K562 (cell line): ENCODE results near the gene SOX18. TPM values are rescaled to one million over a fixed set of nuclear protein-coding genes. Genes with fewer than 3 reads are reported as not detected.

Source experiments
- EWSR1 ChIP-seq: fragments of 450-650 bp; IDR thresholded peaks from 2 replicates; pipeline ENCODE4 v1.6.1; 2018; ENCODE audit warnings: borderline replicate concordance, mild to moderate bottlenecking, low read depth, moderate library complexity; ENCODE audit not compliant: partially characterized antibody
- GTF2E2 ChIP-seq: fragments of 200-800 bp; sonication (Bioruptor generic); IDR thresholded peaks from 2 replicates; pipeline ENCODE4 v1.6.1; 2016; ENCODE audit warnings: missing genetic modification characterization, missing compliant biosample characterization
- KLF6 ChIP-seq: fragments of 250-450 bp; sonication (Bioruptor Pico); IDR thresholded peaks from 2 replicates; pipeline ENCODE4 v1.4.0; 2020; ENCODE audit warnings: mild to moderate bottlenecking, moderate library complexity, borderline replicate concordance
- MBD2 ChIP-seq: sonication (generic); IDR thresholded peaks from 2 replicates; pipeline ENCODE4 v1.6.1; 2016; ENCODE audit warnings: low read depth, borderline replicate concordance
- MTA2 ChIP-seq: fragments of 450-650 bp; IDR thresholded peaks from 2 replicates; pipeline ENCODE4 v1.6.1; 2016; ENCODE audit warnings: low read depth
- NEUROD1 ChIP-seq: fragments of 150-350 bp; IDR thresholded peaks from 2 replicates; pipeline ENCODE4 v1.6.1; 2014; ENCODE audit warnings: borderline replicate concordance, low read length, low read depth; ENCODE audit not compliant: partially characterized antibody
- NR2C2 ChIP-seq, 2 experiments: fragments of 200-800 bp in 1 of 2; sonication (Bioruptor generic) in 1 of 2; sonication (generic) in 1 of 2; formaldehyde crosslinking in 1 of 2; IDR thresholded peaks; 2 replicates each; pipeline versions ENCODE4 v1.6.1 to v1.8.0; 2016 to 2022; ENCODE audit warnings: mild to moderate bottlenecking in 1 of 2, missing compliant biosample characterization in 1 of 2, missing genetic modification characterization in 1 of 2, missing genetic modification reagents in 1 of 2
- TFE3 ChIP-seq: fragments of 450-650 bp; formaldehyde crosslinking; IDR thresholded peaks from 2 replicates; pipeline ENCODE4 v1.4.0; 2020; ENCODE audit warnings: mild to moderate bottlenecking, mixed read lengths
- TOE1 ChIP-seq, 2 experiments: fragments of 450-650 bp in 1 of 2; sonication (generic) in 1 of 2; formaldehyde crosslinking in 1 of 2; IDR thresholded peaks; 2 replicates each; pipeline versions ENCODE4 v1.7.1 to v1.8.0; 2016 to 2022; ENCODE audit warnings: borderline replicate concordance in 2 of 2, mild to moderate bottlenecking in 2 of 2, antibody characterized with exemption in 1 of 2, inconsistent platforms in 1 of 2, low read depth in 1 of 2, missing genetic modification reagents in 1 of 2, moderate library complexity in 1 of 2
- UBTF ChIP-seq, 2 experiments: IDR thresholded peaks; 2 replicates each; pipeline ENCODE4 v1.6.1; 2012; ENCODE audit warnings: improper control_type of control experiment in 2 of 2, low read depth in 2 of 2, low read length in 2 of 2, borderline replicate concordance in 1 of 2
- VEZF1 ChIP-seq: fragments of 200-800 bp; sonication (Bioruptor generic); IDR thresholded peaks from 2 replicates; pipeline ENCODE4 v1.6.1; 2017; ENCODE audit warnings: missing genetic modification characterization, missing compliant biosample characterization
- ZNF224 ChIP-seq: sonication (generic); formaldehyde crosslinking; IDR thresholded peaks from 2 replicates; pipeline ENCODE4 v1.8.0; 2022; ENCODE audit warnings: mild to moderate bottlenecking, missing genetic modification reagents
- ZNF75A ChIP-seq: fragments of 450-650 bp; formaldehyde crosslinking; IDR thresholded peaks from 2 replicates; pipeline ENCODE4 v1.4.0; 2020; ENCODE audit warnings: mild to moderate bottlenecking
- polyA plus RNA-seq, 8 experiments: library from polyadenylated mRNA; depleted of rRNA in 4 of 8; stranded (reverse) in 5 of 8; unstranded in 3 of 8; fragments of >200 nt; fragmentation: Nextera tagmentation in 2 of 8; fragmentation: Illumina TruSeq in 1 of 8; extraction: Ambion mirVana in 2 of 8; extraction: Trizol in 1 of 8; gene quantifications; 2 replicates each; pipeline versions ENCODE4 v1.2.1 to v1.2.3, GENCODE V29; 2011 to 2014; ENCODE audit warnings: inconsistent platforms in 1 of 8, missing spikeins in 1 of 8
- total RNA-seq, 7 experiments: library from RNA; depleted of rRNA in 6 of 7; stranded (reverse); fragments of >200 nt in 6 of 7; fragmentation: Illumina TruSeq in 2 of 7; extraction: Trizol in 2 of 7; gene quantifications; 2 replicates each; pipeline versions ENCODE4 v1.2.1 to v1.2.3, GENCODE V29; 2011 to 2021; ENCODE audit warnings: low replicate concordance in 1 of 7
- TF ChIP-seq, protein P1 (sequence below): sonication (generic); formaldehyde crosslinking; IDR thresholded peaks from 2 replicates; pipeline ENCODE4 v1.9.0; 2022; ENCODE audit warnings: mild to moderate bottlenecking, missing genetic modification reagents
- TF ChIP-seq, protein P2 (sequence below): sonication (generic); formaldehyde crosslinking; IDR thresholded peaks from 2 replicates; pipeline ENCODE4 v1.8.0; 2022; ENCODE audit warnings: mild to moderate bottlenecking, missing genetic modification reagents

The SOX18 gene
- total and polyA plus RNA-seq, 9 of the 15 experiments (the other 6 are each of a cell fraction or from before 2014, with no cell fraction given) = 0.15 to 19.8 (median 0.33) TPM

DNA sequence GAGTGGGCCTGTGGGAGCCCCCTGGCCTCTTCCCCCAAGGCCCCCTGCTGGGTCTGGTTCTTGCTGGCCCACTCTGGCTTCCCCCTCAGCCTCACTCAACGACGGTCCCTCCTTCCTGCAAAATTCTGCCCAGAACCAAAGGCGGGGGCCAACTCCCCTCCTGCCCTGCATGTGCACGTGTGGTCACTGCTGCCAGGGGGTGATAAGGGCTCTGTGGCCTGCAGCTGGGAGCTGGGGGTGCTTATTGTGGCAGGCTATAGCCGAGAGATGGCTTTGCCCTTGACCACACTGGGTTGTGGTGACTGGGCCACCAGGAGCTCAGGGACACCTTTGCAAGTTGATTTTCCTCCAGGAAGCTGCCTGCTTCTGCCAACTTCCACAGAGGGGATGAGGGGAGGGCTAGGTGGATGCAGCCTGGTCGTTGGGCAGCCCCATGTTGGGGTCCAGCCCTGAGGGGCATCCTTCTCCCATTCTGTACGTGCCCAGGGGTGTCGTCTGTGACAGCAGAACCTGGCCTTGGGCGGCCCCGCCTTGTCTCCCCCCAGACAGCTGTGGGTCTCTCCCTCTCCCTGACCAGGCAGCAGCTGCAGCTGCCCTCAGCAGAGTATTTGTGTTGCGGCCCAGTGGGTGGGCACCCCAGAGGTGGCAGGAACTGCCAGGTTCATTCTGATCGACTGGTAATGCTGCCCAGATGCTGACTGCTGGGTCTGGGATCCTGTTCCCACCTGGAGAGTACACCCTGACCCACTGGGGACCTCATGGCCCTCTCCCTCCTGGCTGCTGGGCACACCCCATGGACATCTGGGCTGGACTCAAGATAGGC is 19.2 kb upstream of the SOX18 start (continued):
- no peak for TF ChIP-seq TOE1 (IDR thresholded peaks at IDR 0.05; ENCODE audit: borderline replicate concordance)
- no peak for TF ChIP-seq TOE1 (CRISPR knock-in tag; IDR thresholded peaks at IDR 0.05; ENCODE audit: borderline replicate concordance, low read depth)
- TF ChIP-seq EWSR1 = no peak
- TF ChIP-seq, protein P1, sequence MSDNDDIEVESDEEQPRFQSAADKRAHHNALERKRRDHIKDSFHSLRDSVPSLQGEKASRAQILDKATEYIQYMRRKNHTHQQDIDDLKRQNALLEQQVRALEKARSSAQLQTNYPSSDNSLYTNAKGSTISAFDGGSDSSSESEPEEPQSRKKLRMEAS (CRISPR knock-in tag) = peak; percentile 78
- TF ChIP-seq NR2C2 (CRISPR knock-in tag; IDR thresholded peaks at IDR 0.05) = no peak
- no peak for TF ChIP-seq NR2C2 (tag; IDR thresholded peaks at IDR 0.05)
- TF ChIP-seq NEUROD1 = no peak
- TF ChIP-seq TFE3 (CRISPR knock-in tag) = no peak
- TF ChIP-seq VEZF1 (CRISPR knock-in tag) = peak; percentile 57
- TF ChIP-seq, protein P2, sequence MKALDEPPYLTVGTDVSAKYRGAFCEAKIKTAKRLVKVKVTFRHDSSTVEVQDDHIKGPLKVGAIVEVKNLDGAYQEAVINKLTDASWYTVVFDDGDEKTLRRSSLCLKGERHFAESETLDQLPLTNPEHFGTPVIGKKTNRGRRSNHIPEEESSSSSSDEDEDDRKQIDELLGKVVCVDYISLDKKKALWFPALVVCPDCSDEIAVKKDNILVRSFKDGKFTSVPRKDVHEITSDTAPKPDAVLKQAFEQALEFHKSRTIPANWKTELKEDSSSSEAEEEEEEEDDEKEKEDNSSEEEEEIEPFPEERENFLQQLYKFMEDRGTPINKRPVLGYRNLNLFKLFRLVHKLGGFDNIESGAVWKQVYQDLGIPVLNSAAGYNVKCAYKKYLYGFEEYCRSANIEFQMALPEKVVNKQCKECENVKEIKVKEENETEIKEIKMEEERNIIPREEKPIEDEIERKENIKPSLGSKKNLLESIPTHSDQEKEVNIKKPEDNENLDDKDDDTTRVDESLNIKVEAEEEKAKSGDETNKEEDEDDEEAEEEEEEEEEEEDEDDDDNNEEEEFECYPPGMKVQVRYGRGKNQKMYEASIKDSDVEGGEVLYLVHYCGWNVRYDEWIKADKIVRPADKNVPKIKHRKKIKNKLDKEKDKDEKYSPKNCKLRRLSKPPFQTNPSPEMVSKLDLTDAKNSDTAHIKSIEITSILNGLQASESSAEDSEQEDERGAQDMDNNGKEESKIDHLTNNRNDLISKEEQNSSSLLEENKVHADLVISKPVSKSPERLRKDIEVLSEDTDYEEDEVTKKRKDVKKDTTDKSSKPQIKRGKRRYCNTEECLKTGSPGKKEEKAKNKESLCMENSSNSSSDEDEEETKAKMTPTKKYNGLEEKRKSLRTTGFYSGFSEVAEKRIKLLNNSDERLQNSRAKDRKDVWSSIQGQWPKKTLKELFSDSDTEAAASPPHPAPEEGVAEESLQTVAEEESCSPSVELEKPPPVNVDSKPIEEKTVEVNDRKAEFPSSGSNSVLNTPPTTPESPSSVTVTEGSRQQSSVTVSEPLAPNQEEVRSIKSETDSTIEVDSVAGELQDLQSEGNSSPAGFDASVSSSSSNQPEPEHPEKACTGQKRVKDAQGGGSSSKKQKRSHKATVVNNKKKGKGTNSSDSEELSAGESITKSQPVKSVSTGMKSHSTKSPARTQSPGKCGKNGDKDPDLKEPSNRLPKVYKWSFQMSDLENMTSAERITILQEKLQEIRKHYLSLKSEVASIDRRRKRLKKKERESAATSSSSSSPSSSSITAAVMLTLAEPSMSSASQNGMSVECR = no peak
- TF ChIP-seq MTA2 = no peak
- TF ChIP-seq ZNF75A = no peak
- no peak for TF ChIP-seq ZNF224 (CRISPR knock-in tag)
- TF ChIP-seq UBTF (IDR thresholded peaks at IDR 0.05; ENCODE audit: borderline replicate concordance in 1 of 2, low read depth in 2 of 2, low read length in 2 of 2) = no peak
- TF ChIP-seq MBD2 = no peak
- no peak for TF ChIP-seq GTF2E2 (tag)
- TF ChIP-seq KLF6 (CRISPR knock-in tag) = no peak
